Keratinocyte (primary cell): Measurements from ENCODE around the gene SLC5A8. TPM values are rescaled to one million over a fixed set of nuclear protein-coding genes. Genes with fewer than 3 reads are reported as not detected.

ENCODE experiments used
- DNase-seq: peaks from one replicate; pipeline ENCODE4 v3.0.0-alpha.2; 2011; ENCODE audit warnings: low read depth, missing footprints, low spot score
- FAIRE-seq: peaks from 2 replicates; lab custom pipeline; 2011; peaks lifted over from hg19 to GRCh38; lab: Jason Lieb, UNC
- H2AFZ ChIP-seq: 2 replicates; pipeline ENCODE4 v1.6.0; 2012; ENCODE audit warnings: low read length, control low read depth, inconsistent platforms; ENCODE audit not compliant: control insufficient read depth
- H3K27ac ChIP-seq: 2 replicates; pipeline ENCODE4 v1.5.1; 2011; ENCODE audit warnings: low read length; ENCODE audit not compliant: control insufficient read depth, insufficient read depth
- H3K27me3 ChIP-seq: 3 replicates; pipeline ENCODE4 v1.6.0; 2011; ENCODE audit warnings: low read length; ENCODE audit not compliant: control insufficient read depth, insufficient read depth; ENCODE audit errors: extremely low read depth
- H3K36me3 ChIP-seq, 2 experiments: 2 replicates in 1 of 2; 3 replicates in 1 of 2; pipeline ENCODE4 v1.5.1; 2011; ENCODE audit warnings: low read length in 2 of 2, mild to moderate bottlenecking in 1 of 2; ENCODE audit not compliant: control insufficient read depth in 2 of 2, insufficient read depth in 2 of 2; ENCODE audit errors: extremely low read depth in 1 of 2
- H3K4me1 ChIP-seq: 3 replicates; pipeline ENCODE4 v1.5.1; 2011; ENCODE audit warnings: low read length; ENCODE audit not compliant: control insufficient read depth, insufficient read depth; ENCODE audit errors: extremely low read depth
- H3K4me2 ChIP-seq: 3 replicates; pipeline ENCODE4 v1.6.0; 2011; ENCODE audit warnings: low read depth, low read length; ENCODE audit not compliant: control insufficient read depth, insufficient read depth; ENCODE audit errors: extremely low read depth
- H3K4me3 ChIP-seq, 3 experiments: fragments of 200-600 bp in 1 of 3; sonication (generic) in 1 of 3; 2 replicates in 2 of 3; 3 replicates in 1 of 3; pipeline ENCODE4 v1.5.1; 2011 to 2016; ENCODE audit warnings: low read length in 3 of 3, mild to moderate bottlenecking in 3 of 3, control low read depth in 2 of 3, inconsistent platforms in 1 of 3, low read depth in 1 of 3, mixed read lengths in 1 of 3, mixed run types in 1 of 3, moderate library complexity in 1 of 3; ENCODE audit not compliant: control insufficient read depth in 2 of 3, insufficient read depth in 2 of 3; ENCODE audit errors: extremely low read depth in 1 of 3
- H3K79me2 ChIP-seq: 2 replicates; pipeline ENCODE4 v1.6.0; 2012; ENCODE audit warnings: low read length; ENCODE audit not compliant: control insufficient read depth, insufficient read depth
- H3K9ac ChIP-seq: 3 replicates; pipeline ENCODE4 v1.6.0; 2011; ENCODE audit warnings: low read length; ENCODE audit not compliant: control insufficient read depth, insufficient read depth; ENCODE audit errors: extremely low read depth
- H3K9me1 ChIP-seq: 3 replicates; pipeline ENCODE4 v1.6.0; 2011; ENCODE audit warnings: low read length; ENCODE audit not compliant: control insufficient read depth, insufficient read depth; ENCODE audit errors: extremely low read depth
- H3K9me3 ChIP-seq: 2 replicates; pipeline ENCODE4 v1.5.1; 2012; ENCODE audit warnings: low read depth, low read length; ENCODE audit not compliant: control insufficient read depth
- H4K20me1 ChIP-seq: 3 replicates; pipeline ENCODE4 v1.6.0; 2011; ENCODE audit warnings: low read length; ENCODE audit not compliant: control insufficient read depth, insufficient read depth; ENCODE audit errors: extremely low read depth
- CTCF ChIP-seq, 3 experiments: IDR thresholded peaks in 1 of 3; conservative IDR thresholded peaks in 1 of 3; optimal IDR thresholded peaks in 1 of 3; 2 replicates in 2 of 3; 3 replicates in 1 of 3; pipeline versions ENCODE3 to v1.5.1; 2011; ENCODE audit warnings: low read length in 3 of 3, mild to moderate bottlenecking in 3 of 3, moderate library complexity in 2 of 3, control low read depth in 1 of 3, inconsistent platforms in 1 of 3; ENCODE audit not compliant: insufficient read depth in 2 of 3; ENCODE audit errors: extremely low read depth in 1 of 3
- EZH2 ChIP-seq: IDR thresholded peaks from one replicate; pipeline ENCODE4 v1.6.1; 2012; ENCODE audit warnings: inconsistent platforms, mild to moderate bottlenecking, low read length, moderate library complexity
- dilution Hi-C: fragments of 300-500 bp; cut with MboI; formaldehyde crosslinking; loops from one replicate; pipeline ENCODE4 v1.7.0; 2020; ENCODE audit warnings: low sequenced_read_pairs; ENCODE audit not compliant: extremely low pct_ligation_motif_present
- polyA plus RNA-seq, 5 experiments: library from polyadenylated mRNA; depleted of rRNA in 3 of 5; stranded (reverse) in 3 of 5; stranded (forward) in 1 of 5; unstranded in 1 of 5; fragments of >200 nt; gene quantifications; 1 replicate in 1 of 5; 2 replicates in 3 of 5; 3 replicates in 1 of 5; pipeline versions ENCODE4 v1.2.1 to v1.2.3, GENCODE V29; 2011 to 2012; ENCODE audit warnings: missing spikeins in 2 of 5, low read depth in 1 of 5, low replicate concordance in 1 of 5

The SLC5A8 gene
- polyA plus RNA-seq, 1 donor (not counting 4 experiments of a cell fraction or from before 2014, with no cell fraction given), result not detected

- FAIRE-seq, result no peak
- H3K4me1 ChIP-seq, result peaks cover 23% of the 10 kb centered on the region
- H3K4me3 ChIP-seq, result no peak overlapping the region
- H2AFZ ChIP-seq, result no peak overlapping the region
- H3K9me1 ChIP-seq, result no peaks in the 10 kb centered on the region
- peaks cover 17% of the 10 kb centered on the region for H3K27me3 ChIP-seq
- peak; percentile 89 for DNase-seq
- peak overlapping the region; percentile 51 for H3K4me2 ChIP-seq
- TF ChIP-seq CTCF (optimal IDR thresholded peaks at IDR 0.05 in 1 of 3, IDR thresholded peaks at IDR 0.05 in 1 of 3, conservative IDR thresholded peaks at IDR 0.05 in 1 of 3; ENCODE audit: extremely low read depth in 1 of 3, insufficient read depth in 2 of 3, low read length in 3 of 3) (no peak), EZH2 (no peak)
- no peaks in the 10 kb centered on the region for H4K20me1 ChIP-seq
- H3K27ac ChIP-seq, result peak overlapping the region; percentile 61
- no peaks in the 10 kb centered on the region for H3K36me3 ChIP-seq
- H3K9me3 ChIP-seq, result no peaks in the 10 kb centered on the region
- no peak overlapping the region for H3K9ac ChIP-seq
- no peaks in the 10 kb centered on the region for H3K79me2 ChIP-seq
- dilution Hi-C loops, result no loop called here
Observed at GRCh38 chr12:101207086-101207780, 2.8 kb downstream of the SLC5A8 start.

- H3K4me1 ChIP-seq, result peaks cover 18% of the 10 kb centered on the region
- no peak for FAIRE-seq
- no peaks in the 10 kb centered on the region for H3K36me3 ChIP-seq
- no peak for DNase-seq
- dilution Hi-C loops, result no loop called here
- no peak overlapping the region for H3K4me2 ChIP-seq
- TF ChIP-seq CTCF (optimal IDR thresholded peaks at IDR 0.05 in 1 of 3, IDR thresholded peaks at IDR 0.05 in 1 of 3, conservative IDR thresholded peaks at IDR 0.05 in 1 of 3; ENCODE audit: extremely low read depth in 1 of 3, insufficient read depth in 2 of 3, low read length in 3 of 3) (no peak), EZH2 (no peak)
- H3K79me2 ChIP-seq, result no peaks in the 10 kb centered on the region
- no peaks in the 10 kb centered on the region for H4K20me1 ChIP-seq
- H3K9ac ChIP-seq, result no peak overlapping the region
- no peak overlapping the region for H3K27ac ChIP-seq
- no peak overlapping the region for H2AFZ ChIP-seq
- peaks cover 12% of the 10 kb centered on the region for H3K27me3 ChIP-seq
- H3K9me1 ChIP-seq, result no peaks in the 10 kb centered on the region
- no peaks in the 10 kb centered on the region for H3K9me3 ChIP-seq
- no peak overlapping the region for H3K4me3 ChIP-seq
Observed at GRCh38 chr12:101204602-101205304, 5.3 kb downstream of the SLC5A8 start.
